Testis (tissue), 2 donors: Measurements from ENCODE around the gene C6orf89.

ENCODE experiments used
- POLR2A ChIP-seq: fragments of 450-650 bp; IDR thresholded peaks from one replicate; pipeline ENCODE4 v1.6.1; 2017; ENCODE audit warnings: antibody characterized with exemption, mild to moderate bottlenecking, moderate library complexity
- TF ChIP-seq, protein P1 (sequence below), 3 experiments: fragments of 450-650 bp in 2 of 3; fragments of 200-600 bp in 1 of 3; sonication (generic) in 1 of 3; IDR thresholded peaks; one replicate each; pipeline ENCODE4 v1.5.1; 2016 to 2019; ENCODE audit warnings: antibody characterized with exemption in 3 of 3, mild to moderate bottlenecking in 2 of 3, moderate library complexity in 1 of 3

DNA sequence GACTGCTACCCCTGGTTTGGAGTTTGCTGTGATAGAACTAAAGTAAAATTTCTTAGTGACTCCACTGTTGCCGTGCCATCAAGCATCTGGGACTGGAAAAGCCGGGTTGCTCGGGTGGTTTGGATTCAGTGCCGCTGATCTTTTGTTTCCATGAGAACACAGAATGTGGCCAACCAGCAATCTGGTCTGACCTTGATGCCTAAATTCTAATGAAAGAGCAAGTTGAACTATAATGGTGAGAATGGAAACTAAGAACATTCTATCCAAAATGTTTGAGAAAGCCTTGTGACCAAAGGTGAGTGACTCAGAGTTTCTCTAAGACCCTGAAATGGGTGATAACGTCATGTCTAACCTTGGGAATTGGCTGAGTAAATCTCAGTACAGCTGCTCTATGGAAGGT is 58.9 kb downstream of the C6orf89 start:
- TF ChIP-seq, protein P1, sequence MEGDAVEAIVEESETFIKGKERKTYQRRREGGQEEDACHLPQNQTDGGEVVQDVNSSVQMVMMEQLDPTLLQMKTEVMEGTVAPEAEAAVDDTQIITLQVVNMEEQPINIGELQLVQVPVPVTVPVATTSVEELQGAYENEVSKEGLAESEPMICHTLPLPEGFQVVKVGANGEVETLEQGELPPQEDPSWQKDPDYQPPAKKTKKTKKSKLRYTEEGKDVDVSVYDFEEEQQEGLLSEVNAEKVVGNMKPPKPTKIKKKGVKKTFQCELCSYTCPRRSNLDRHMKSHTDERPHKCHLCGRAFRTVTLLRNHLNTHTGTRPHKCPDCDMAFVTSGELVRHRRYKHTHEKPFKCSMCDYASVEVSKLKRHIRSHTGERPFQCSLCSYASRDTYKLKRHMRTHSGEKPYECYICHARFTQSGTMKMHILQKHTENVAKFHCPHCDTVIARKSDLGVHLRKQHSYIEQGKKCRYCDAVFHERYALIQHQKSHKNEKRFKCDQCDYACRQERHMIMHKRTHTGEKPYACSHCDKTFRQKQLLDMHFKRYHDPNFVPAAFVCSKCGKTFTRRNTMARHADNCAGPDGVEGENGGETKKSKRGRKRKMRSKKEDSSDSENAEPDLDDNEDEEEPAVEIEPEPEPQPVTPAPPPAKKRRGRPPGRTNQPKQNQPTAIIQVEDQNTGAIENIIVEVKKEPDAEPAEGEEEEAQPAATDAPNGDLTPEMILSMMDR (IDR thresholded peaks at IDR 0.05): no peak
- TF ChIP-seq POLR2A: no peak
